NAMALWA (cell line): ENCODE data around the gene PDZD7.

ENCODE experiments used
- DNase-seq: peaks from one replicate; pipeline ENCODE4 v3.0.0-alpha.2; 2015; ENCODE audit warnings: low spot score

PDZD7 gene

GRCh38 chr10:101061624-101062231 is 30.8 kb upstream of the PDZD7 start, which contains the start of gene KAZALD1:
KAZALD1 (plus strand) TSS chr10:101061989; CDS start chr10:101062593, 604 bp downstream.
- DNase-seq: no peak

- peak; percentile 93 for DNase-seq
These were observed 30.2 kb upstream of the PDZD7 start for GRCh38 chr10:101060951-101061623.

- DNase-seq: peak; percentile 95
These were observed 29.4 kb upstream of the PDZD7 start for GRCh38 chr10:101060036-101060950.

- DNase-seq: no peak
These were observed 25.6 kb upstream of the PDZD7 start for GRCh38 chr10:101056365-101057151.

GRCh38 chr10:101055411-101055810 is 24.5 kb upstream of the PDZD7 start:
- DNase-seq: peak; percentile 50

GRCh38 chr10:101054876-101055275 is 23.9 kb upstream of the PDZD7 start:
- no peak for DNase-seq

- DNase-seq: no peak
These were observed 23.4 kb upstream of the PDZD7 start for GRCh38 chr10:101054351-101054750.

- no peak for DNase-seq
These were observed 22.6 kb upstream of the PDZD7 start for GRCh38 chr10:101053516-101053915.

- no peak for DNase-seq
These were observed 21.4 kb upstream of the PDZD7 start for GRCh38 chr10:101052285-101052684.

- peak; percentile 81 for DNase-seq
These were observed 19.5 kb upstream of the PDZD7 start for GRCh38 chr10:101050208-101051069.

- no peak for DNase-seq
These were observed 17.3 kb upstream of the PDZD7 start for GRCh38 chr10:101047961-101048892.

GRCh38 chr10:101047268-101047667 is 16.3 kb upstream of the PDZD7 start:
- DNase-seq: no peak

GRCh38 chr10:101046332-101047238 is 15.7 kb upstream of the PDZD7 start:
- no peak for DNase-seq

GRCh38 chr10:101044117-101044516 is 13.2 kb upstream of the PDZD7 start:
- no peak for DNase-seq

- no peak for DNase-seq
These were observed 12.4 kb upstream of the PDZD7 start for GRCh38 chr10:101043363-101043707.

GRCh38 chr10:101042667-101043362 is 11.9 kb upstream of the PDZD7 start:
- peak; percentile 93 for DNase-seq

GRCh38 chr10:101042118-101042517 is 11.2 kb upstream of the PDZD7 start:
- no peak for DNase-seq

- DNase-seq: peak; percentile 91
These were observed 10.4 kb upstream of the PDZD7 start for GRCh38 chr10:101041252-101041761.
